ENCODE measurements around the gene AMBP.

AMBP gene

DNA sequence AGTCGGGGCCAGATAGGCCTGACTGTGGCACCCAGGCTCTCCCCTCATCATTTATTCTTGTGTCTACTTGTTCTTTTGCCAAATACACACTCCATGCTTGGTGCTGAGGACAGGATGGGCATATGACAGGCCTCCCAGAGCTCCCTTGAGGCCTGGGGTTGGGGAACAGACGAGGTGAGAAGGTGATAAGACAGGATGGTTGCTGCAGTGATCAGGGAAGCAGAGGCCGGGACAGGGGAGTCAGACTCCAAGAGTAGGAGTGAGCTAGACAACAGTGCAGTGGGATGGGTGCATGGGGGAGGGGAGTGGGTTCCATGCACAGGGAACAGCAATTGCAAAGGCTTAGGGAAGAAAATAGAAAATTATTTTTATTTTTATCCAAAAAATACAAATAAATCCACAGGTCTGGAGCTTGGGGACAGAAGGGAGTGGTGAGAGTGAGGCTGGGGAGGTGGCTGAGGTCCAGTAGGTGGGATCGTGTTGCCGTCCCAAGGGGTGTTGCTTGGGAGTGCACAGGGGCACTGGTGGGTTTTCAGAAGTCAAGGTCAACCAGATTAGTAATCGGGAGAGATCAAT lies 3.4 kb upstream of the AMBP start:
- Histone ChIP-seq H3K4me1 (ENCODE audit: control insufficient read depth, insufficient read depth, low read length) (peaks cover 7% of the 10 kb centered on the region), H3K27ac (ENCODE audit: low read length) (no peak overlapping the region), H3K4me3 (ENCODE audit: low read length in 2 of 2) (no peak overlapping the region), H3K36me3 (ENCODE audit: control insufficient read depth in 2 of 2, insufficient read depth in 2 of 2, low read length in 2 of 2) (no peaks in the 10 kb centered on the region), H3K27me3 (ENCODE audit: control insufficient read depth in 1 of 2, insufficient read depth in 2 of 2, low read length in 2 of 2) (peaks cover 5 to 7% of the 10 kb centered on the region in 2 donors), H3K9ac (ENCODE audit: low read length in 2 of 2) (no peak overlapping the region), H3K9me3 (ENCODE audit: control insufficient read depth in 2 of 2, low read length in 2 of 2) (no peaks in the 10 kb centered on the region)

DNA sequence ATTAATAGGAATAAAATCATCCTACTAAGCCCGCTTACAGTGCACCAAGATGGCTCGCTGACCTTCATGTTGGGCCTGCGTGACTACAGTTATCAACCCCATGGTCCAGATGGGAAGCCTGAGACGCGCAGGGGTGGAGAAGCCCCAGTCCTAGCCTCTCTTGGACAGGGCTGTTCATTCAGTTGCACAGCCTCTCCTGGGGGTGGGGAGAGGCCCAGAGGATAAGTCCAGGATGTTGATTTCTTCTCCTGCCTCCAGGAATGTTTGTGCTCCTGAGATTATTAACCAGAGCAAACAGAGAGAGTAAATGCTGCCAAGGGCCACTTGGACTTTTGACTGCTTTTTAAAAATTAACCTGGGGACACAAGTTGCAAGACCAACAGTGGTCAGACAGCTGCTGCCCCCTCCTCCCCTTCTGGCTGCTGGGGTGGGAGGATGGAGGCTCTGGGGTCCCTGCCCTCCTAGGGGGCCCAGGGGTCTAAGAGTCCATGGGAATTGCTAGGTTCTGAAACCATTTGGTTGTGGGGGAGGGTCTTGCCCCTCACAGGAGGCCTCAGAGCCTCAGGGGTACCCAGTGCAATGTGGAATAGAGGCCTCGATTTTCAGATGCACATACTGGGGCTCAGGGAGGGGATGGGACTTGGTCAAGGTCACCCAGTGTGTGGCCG lies 2.8 kb upstream of the AMBP start:
- H3K9me3 ChIP-seq (ENCODE audit: control insufficient read depth in 2 of 2, low read length in 2 of 2), result no peaks in the 10 kb centered on the region
- peaks cover 7% of the 10 kb centered on the region for H3K4me1 ChIP-seq (ENCODE audit: control insufficient read depth, insufficient read depth, low read length)
- H3K27ac ChIP-seq (ENCODE audit: low read length), result no peak overlapping the region
- H3K4me3 ChIP-seq (ENCODE audit: low read length in 2 of 2), result no peak overlapping the region
- no peaks in the 10 kb centered on the region for H3K36me3 ChIP-seq (ENCODE audit: control insufficient read depth in 2 of 2, insufficient read depth in 2 of 2, low read length in 2 of 2)
- H3K9ac ChIP-seq (ENCODE audit: low read length in 2 of 2), result no peak overlapping the region
- H3K27me3 ChIP-seq (ENCODE audit: control insufficient read depth in 1 of 2, insufficient read depth in 2 of 2, low read length in 2 of 2), result peaks cover 5 to 7% of the 10 kb centered on the region in 2 donors

DNA sequence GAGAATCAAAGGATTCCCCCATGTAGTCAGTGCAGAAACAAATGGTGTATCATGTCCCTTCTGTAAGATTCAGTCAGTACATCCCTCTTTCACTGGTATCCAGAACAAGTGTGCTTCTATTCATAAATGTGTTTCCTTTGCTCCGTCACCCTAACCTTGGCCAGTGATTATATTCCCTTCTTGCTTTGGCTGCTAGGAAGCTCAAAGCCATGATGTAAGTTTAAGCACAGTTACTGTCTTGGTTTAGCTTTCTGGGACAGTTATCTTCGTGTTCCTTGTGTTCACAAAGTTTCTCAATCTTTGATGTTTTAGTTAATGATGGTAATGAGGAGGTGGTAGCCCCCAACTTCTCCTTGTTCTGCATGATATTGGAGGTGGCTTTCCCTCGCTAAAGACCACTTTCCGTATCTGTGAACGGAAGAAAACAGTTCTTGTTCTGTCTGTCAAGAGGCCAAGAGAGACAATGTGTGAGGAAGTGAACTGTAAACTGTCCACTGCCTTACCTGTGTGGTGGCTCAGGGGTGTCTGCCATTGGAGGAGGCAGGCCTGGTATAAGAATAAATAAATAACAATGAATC lies 2.2 kb upstream of the AMBP start:
- no peak overlapping the region for H3K4me3 ChIP-seq (ENCODE audit: low read length in 2 of 2)
- no peak overlapping the region for H3K27ac ChIP-seq (ENCODE audit: low read length)
- H3K4me1 ChIP-seq (ENCODE audit: control insufficient read depth, insufficient read depth, low read length), result peaks cover 7% of the 10 kb centered on the region

DNA sequence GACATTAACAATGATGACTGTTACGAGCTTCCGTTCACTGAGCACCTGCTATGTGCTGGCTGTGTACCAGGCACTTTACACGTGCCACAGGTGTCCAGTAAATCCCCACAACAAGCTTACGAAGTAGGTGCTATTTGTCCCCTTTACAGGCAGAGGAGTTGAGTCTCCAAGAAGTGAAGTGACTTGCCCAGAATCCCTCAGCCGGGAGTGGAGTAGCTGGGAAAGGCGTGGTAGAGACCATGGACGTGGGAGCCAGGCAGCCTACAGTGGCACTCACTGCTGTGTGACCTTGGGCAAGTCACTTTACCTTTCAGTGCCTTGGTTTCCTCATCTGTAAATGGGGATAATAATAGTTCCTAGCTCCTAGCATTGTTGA lies 669 bp upstream of the AMBP start:
- H3K27ac ChIP-seq (ENCODE audit: low read length), result no peak overlapping the region
- no peak overlapping the region for H3K4me3 ChIP-seq (ENCODE audit: low read length in 2 of 2)
- H3K36me3 ChIP-seq (ENCODE audit: control insufficient read depth in 2 of 2, insufficient read depth in 2 of 2, low read length in 2 of 2), result no peaks in the 10 kb centered on the region
- H3K27me3 ChIP-seq (ENCODE audit: control insufficient read depth in 1 of 2, insufficient read depth in 2 of 2, low read length in 2 of 2), result peaks cover 5 to 7% of the 10 kb centered on the region in 2 donors
- H3K4me1 ChIP-seq (ENCODE audit: control insufficient read depth, insufficient read depth, low read length), result peaks cover 3% of the 10 kb centered on the region
- no peak overlapping the region for H3K9ac ChIP-seq (ENCODE audit: low read length in 2 of 2)
- H3K9me3 ChIP-seq (ENCODE audit: control insufficient read depth in 2 of 2, low read length in 2 of 2), result no peaks in the 10 kb centered on the region

More for the DNA sequence above, 2.2 kb upstream of the AMBP start:
- Histone ChIP-seq H3K36me3 (ENCODE audit: control insufficient read depth in 2 of 2, insufficient read depth in 2 of 2, low read length in 2 of 2) (no peaks in the 10 kb centered on the region), H3K9ac (ENCODE audit: low read length in 2 of 2) (no peak overlapping the region), H3K27me3 (ENCODE audit: control insufficient read depth in 1 of 2, insufficient read depth in 2 of 2, low read length in 2 of 2) (peaks cover 5 to 7% of the 10 kb centered on the region in 2 donors), H3K9me3 (ENCODE audit: control insufficient read depth in 2 of 2, low read length in 2 of 2) (no peaks in the 10 kb centered on the region)

DNA sequence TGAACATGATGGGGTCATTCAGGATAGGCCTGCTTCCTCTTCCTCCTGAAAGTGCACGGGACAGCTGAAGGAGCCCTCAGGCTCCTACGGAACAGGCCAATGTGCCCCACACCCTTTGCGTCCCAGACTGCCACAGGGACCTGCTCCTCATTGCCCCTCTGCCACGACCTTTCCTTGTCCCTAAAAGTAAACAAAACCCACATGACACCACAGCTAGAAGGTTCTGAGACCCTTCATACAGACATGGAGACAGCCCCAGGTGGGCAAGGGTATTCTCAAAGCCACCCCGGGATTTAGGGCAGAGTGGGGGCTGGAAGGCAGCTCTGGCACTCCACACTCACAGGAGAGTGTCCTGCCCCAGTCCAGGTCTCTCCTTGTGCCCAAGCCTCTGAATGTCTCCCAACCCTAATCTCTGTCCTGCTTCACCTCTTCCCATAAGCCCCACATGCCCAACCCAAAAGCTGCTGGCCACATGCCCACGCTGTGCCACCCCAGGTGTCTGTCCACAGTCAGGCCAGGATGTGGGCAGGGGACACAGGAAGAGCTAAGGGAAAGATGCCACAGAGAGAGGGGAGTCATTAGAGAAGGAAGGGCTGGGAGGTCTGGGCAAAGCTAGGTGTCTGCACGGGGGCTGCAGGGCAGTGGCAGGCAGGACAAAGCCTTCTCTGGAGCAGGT lies 800 bp downstream of the AMBP start:
- H3K9ac ChIP-seq (ENCODE audit: low read length in 2 of 2), result no peak overlapping the region
- peaks cover 5 to 7% of the 10 kb centered on the region in 2 donors for H3K27me3 ChIP-seq (ENCODE audit: control insufficient read depth in 1 of 2, insufficient read depth in 2 of 2, low read length in 2 of 2)
- H3K4me3 ChIP-seq (ENCODE audit: low read length in 2 of 2), result no peak overlapping the region
- H3K36me3 ChIP-seq (ENCODE audit: control insufficient read depth in 2 of 2, insufficient read depth in 2 of 2, low read length in 2 of 2), result no peaks in the 10 kb centered on the region
- H3K27ac ChIP-seq (ENCODE audit: low read length), result no peak overlapping the region
- H3K4me1 ChIP-seq (ENCODE audit: control insufficient read depth, insufficient read depth, low read length), result peaks cover 3% of the 10 kb centered on the region
- no peaks in the 10 kb centered on the region for H3K9me3 ChIP-seq (ENCODE audit: control insufficient read depth in 2 of 2, low read length in 2 of 2)

DNA sequence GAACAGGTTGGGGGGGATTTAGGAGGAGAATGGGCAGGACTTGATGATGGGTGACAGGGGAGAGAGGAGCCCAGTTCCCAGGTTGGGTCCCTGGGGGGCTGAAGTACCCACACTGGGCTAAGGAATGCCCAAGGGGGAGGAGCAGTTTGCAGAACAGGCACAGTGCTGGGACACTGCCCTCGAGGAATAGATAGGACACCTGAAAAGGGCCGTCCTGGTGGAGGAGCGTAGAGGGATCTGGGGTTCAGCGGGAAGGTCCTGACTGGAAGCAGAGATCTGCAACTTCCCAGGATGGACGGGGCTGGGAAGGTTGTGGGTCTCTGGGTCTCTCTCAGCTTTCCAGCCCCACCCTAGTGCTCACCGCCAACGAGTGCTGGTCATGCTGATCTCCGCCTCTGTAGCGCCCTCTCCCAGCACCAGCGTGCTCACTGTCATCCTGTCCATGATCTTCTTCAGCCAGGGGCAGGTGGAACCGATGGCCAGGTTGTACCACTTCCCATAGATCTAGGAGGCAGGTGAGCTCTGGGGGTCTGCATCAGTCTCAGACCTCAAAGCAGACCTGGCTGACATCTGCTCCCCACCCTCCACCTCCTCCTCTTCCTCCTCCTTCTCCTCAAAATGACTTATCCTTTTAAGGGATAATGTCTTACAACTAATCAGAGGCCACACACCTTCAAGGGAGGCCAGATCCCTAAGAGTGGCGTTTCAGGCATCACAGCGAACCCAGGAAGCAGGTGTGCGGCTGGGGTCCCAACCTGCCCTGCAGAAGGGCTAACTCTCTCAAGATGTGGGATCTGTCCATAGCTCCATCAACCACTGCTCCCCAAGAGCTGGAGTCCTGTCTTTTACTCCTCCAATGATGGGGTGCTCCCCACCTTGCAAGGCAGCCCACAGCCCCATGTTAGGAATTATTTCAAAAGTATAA lies 1.6 kb downstream of the AMBP start:
- no peaks in the 10 kb centered on the region for H3K9me3 ChIP-seq (ENCODE audit: control insufficient read depth in 2 of 2, low read length in 2 of 2)
- H3K9ac ChIP-seq (ENCODE audit: low read length in 2 of 2), result no peak overlapping the region
- peaks cover 5 to 7% of the 10 kb centered on the region in 2 donors for H3K27me3 ChIP-seq (ENCODE audit: control insufficient read depth in 1 of 2, insufficient read depth in 2 of 2, low read length in 2 of 2)
- no peak overlapping the region for H3K4me3 ChIP-seq (ENCODE audit: low read length in 2 of 2)
- no peak overlapping the region for H3K27ac ChIP-seq (ENCODE audit: low read length)
- peaks cover 3% of the 10 kb centered on the region for H3K4me1 ChIP-seq (ENCODE audit: control insufficient read depth, insufficient read depth, low read length)
- H3K36me3 ChIP-seq (ENCODE audit: control insufficient read depth in 2 of 2, insufficient read depth in 2 of 2, low read length in 2 of 2), result no peaks in the 10 kb centered on the region

DNA sequence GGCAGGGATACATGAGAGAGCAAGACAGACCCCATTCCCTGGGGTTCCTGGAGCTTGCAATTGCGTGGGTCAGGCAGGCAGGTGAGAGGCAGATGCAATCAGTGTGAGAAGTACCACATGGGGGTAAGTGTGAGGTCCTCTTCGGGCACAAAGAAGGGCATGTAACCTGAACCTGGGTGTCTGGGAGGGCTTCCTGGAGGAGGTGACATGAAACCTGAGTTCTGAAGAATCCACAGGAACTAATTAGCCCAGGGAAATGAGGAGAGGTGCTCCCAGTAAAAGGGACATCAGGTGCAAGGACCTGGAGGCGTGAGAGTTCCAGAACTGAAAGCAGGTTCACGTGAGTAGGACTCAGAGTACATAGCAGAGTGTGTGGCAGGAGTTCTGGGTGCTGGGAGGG lies 2.5 kb downstream of the AMBP start:
- Histone ChIP-seq H3K9ac (ENCODE audit: low read length in 2 of 2) (no peak overlapping the region), H3K27ac (ENCODE audit: low read length) (no peak overlapping the region), H3K9me3 (ENCODE audit: control insufficient read depth in 2 of 2, low read length in 2 of 2) (no peaks in the 10 kb centered on the region), H3K36me3 (ENCODE audit: control insufficient read depth in 2 of 2, insufficient read depth in 2 of 2, low read length in 2 of 2) (no peaks in the 10 kb centered on the region), H3K4me1 (ENCODE audit: control insufficient read depth, insufficient read depth, low read length) (peaks cover 3% of the 10 kb centered on the region), H3K4me3 (ENCODE audit: low read length in 2 of 2) (no peak overlapping the region), H3K27me3 (ENCODE audit: control insufficient read depth in 1 of 2, insufficient read depth in 2 of 2, low read length in 2 of 2) (peaks cover 5 to 7% of the 10 kb centered on the region in 2 donors)

DNA sequence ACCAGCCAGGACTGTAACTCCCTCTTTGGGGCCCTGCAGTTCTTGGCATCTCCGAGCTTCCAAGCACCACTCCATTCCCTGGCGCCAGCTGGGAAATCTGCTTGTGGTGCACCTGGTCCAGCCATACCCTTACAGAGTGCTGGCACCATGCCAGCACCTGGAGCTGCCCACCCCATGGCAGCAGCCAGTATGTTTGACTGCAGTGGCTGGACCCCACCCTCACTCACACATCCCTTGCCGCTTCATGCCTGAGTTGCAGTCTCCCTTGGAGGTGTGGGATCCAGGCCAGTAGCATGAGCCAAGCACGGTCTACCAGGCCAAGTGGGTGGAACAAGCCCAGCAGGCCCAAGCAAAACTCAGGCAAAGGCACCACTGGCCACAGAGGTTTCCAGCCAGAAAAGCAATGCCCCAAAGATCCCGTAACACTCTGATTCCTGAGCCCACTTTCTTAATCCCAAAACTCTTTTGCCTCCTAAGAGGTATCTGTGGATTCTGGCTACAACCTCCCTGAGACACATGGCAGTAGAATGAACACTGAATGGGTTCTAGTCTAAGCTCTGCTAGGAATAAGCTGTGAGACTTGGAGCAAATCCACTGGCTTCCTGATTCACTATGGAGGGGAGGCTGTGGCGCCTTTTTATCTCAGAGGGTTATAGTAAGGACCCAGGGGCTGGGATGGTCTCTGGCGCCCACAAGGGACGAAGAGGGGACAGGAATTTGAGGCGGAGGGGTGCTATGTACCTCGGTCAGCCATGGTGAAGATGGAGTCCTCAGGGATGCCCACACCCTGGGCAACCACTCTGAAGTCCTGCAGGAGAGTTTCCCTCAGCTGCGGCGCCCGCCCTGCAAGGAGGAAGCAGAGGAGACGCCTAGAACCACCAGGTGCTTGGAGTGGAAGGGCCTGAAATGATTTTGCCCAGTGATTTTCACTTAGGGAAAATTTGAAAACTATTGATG lies 5.6 kb downstream of the AMBP start:
- H3K4me1 ChIP-seq (ENCODE audit: control insufficient read depth, insufficient read depth, low read length), result peaks cover 3% of the 10 kb centered on the region
- H3K9ac ChIP-seq (ENCODE audit: low read length in 2 of 2), result no peak overlapping the region
- no peaks in the 10 kb centered on the region for H3K36me3 ChIP-seq (ENCODE audit: control insufficient read depth in 2 of 2, insufficient read depth in 2 of 2, low read length in 2 of 2)
- no peaks in the 10 kb centered on the region for H3K27me3 ChIP-seq (ENCODE audit: control insufficient read depth in 1 of 2, insufficient read depth in 2 of 2, low read length in 2 of 2)
- H3K4me3 ChIP-seq (ENCODE audit: low read length in 2 of 2), result no peak overlapping the region
- H3K9me3 ChIP-seq (ENCODE audit: control insufficient read depth in 2 of 2, low read length in 2 of 2), result no peaks in the 10 kb centered on the region
- H3K27ac ChIP-seq (ENCODE audit: low read length), result no peak overlapping the region

DNA sequence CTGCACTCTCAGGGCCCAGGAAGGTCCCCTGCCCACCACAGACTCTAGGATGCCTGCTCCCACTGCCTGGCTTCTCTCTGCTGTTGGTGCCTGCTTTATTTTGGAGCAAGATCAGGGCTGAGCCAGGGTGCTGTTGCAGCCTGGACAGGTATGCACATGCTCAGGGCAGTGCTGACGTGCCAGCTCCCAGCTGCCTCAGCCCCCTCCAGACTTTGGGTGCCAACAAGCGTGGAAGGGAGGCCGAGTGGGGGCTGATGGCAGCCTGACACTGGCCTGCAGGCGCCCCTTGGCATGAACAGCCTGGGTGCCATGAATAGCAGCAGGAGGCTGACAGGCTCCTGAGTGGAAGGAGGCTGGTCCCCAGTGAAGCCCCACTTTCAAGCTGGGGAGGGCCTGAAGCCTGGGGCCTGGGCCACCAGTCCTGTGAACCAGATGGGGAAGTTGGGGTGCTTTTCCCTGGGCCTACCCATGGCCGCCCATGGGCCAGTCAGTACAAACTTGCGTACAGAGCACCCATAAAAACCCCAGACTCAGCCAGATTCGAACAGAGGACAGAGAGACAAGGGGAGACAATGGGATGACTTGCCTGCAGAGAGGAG lies 6.8 kb downstream of the AMBP start:
- Histone ChIP-seq H3K36me3 (ENCODE audit: control insufficient read depth in 2 of 2, insufficient read depth in 2 of 2, low read length in 2 of 2) (no peaks in the 10 kb centered on the region), H3K4me1 (ENCODE audit: control insufficient read depth, insufficient read depth, low read length) (peaks cover 3% of the 10 kb centered on the region), H3K27me3 (ENCODE audit: control insufficient read depth in 1 of 2, insufficient read depth in 2 of 2, low read length in 2 of 2) (no peaks in the 10 kb centered on the region), H3K9me3 (ENCODE audit: control insufficient read depth in 2 of 2, low read length in 2 of 2) (no peaks in the 10 kb centered on the region), H3K4me3 (ENCODE audit: low read length in 2 of 2) (no peak overlapping the region), H3K27ac (ENCODE audit: low read length) (no peak overlapping the region), H3K9ac (ENCODE audit: low read length in 2 of 2) (no peak overlapping the region)

All from stomach smooth muscle (tissue), 2 donors.